Natural killer cell (primary cell): ENCODE measurements around the gene STX8. TPM values are rescaled to one million over a fixed set of nuclear protein-coding genes. Genes with fewer than 3 reads are reported as not detected.

Source experiments
- ATAC-seq, 3 donors: fragments of 150-1000 bp in 2 of 3; fragments of 200-7000 bp in 1 of 3; cut with Tn5 transposase; 1 replicate in 1 of 3; 2 replicates in 2 of 3; pipeline ENCODE4 v1.10.0; 2021; ENCODE audit warnings: mild to moderate bottlenecking in 2 of 3, moderate library complexity in 2 of 3
- DNase-seq, 2 donors: peaks; one replicate each; pipeline versions ENCODE4 v3.0.0 to v3.0.0-alpha.2; 2013 to 2021; ENCODE audit warnings: mixed read lengths in 1 of 2
- H3K27ac ChIP-seq: one replicate; pipeline ENCODE4 v1.5.1; 2013; ENCODE audit warnings: mild to moderate bottlenecking, low read length
- H3K27me3 ChIP-seq: one replicate; pipeline ENCODE4 v1.6.1; 2013; ENCODE audit warnings: low read length; ENCODE audit not compliant: control insufficient read depth, insufficient read depth
- H3K36me3 ChIP-seq: one replicate; pipeline ENCODE4 v1.6.1; 2013; ENCODE audit warnings: low read length; ENCODE audit not compliant: control insufficient read depth, insufficient read depth
- H3K4me1 ChIP-seq: one replicate; pipeline ENCODE4 v1.6.1; 2013; ENCODE audit warnings: low read length; ENCODE audit not compliant: control insufficient read depth, insufficient read depth
- H3K4me3 ChIP-seq: one replicate; pipeline ENCODE4 v1.5.1; 2013; ENCODE audit warnings: low read length
- H3K9me3 ChIP-seq: one replicate; pipeline ENCODE4 v1.6.1; 2013; ENCODE audit warnings: low read length; ENCODE audit not compliant: control insufficient read depth, insufficient read depth
- H3K27ac Mint-ChIP-seq, 2 donors: one replicate each; pipeline ENCODE4 v1.8.0; 2022; ENCODE audit warnings: mild to moderate bottlenecking in 2 of 2, mixed read lengths in 2 of 2, moderate library complexity in 1 of 2
- H3K27me3 Mint-ChIP-seq, 2 donors: one replicate each; pipeline ENCODE4 v1.8.0; 2022; ENCODE audit warnings: low read depth in 2 of 2, mixed read lengths in 2 of 2
- H3K36me3 Mint-ChIP-seq: one replicate; pipeline ENCODE4 v1.8.0; 2022; ENCODE audit warnings: mixed read lengths
- H3K4me1 Mint-ChIP-seq, 2 donors: one replicate each; pipeline ENCODE4 v1.8.0; 2022; ENCODE audit warnings: mixed read lengths in 2 of 2
- H3K4me3 Mint-ChIP-seq: one replicate; pipeline ENCODE4 v1.8.0; 2022; ENCODE audit warnings: mild to moderate bottlenecking, moderate library complexity, mixed read lengths
- H3K9me3 Mint-ChIP-seq, 2 donors: one replicate each; pipeline ENCODE4 v1.8.0; 2022; ENCODE audit warnings: mixed read lengths in 2 of 2
- CTCF ChIP-seq: fragments of 200-600 bp; IDR thresholded peaks from one replicate; pipeline ENCODE4 v1.8.0; 2022; ENCODE audit warnings: antibody characterized with exemption
- WGBS: methylation state at CpG from one replicate; pipeline ENCODE4 v1.1.7; 2013; ENCODE audit warnings: missing lambda C conversion rate; ENCODE audit not compliant: insufficient coverage; 5-methylcytosine and 5-hydroxymethylcytosine counted together
- intact Hi-C: fragments of 100-400 bp; cut with micrococcal nuclease; formaldehyde crosslinking; loops from one replicate; pipeline ENCODE4 v1.14.2; 2022
- total RNA-seq, 4 donors: library from RNA; stranded (reverse); fragments of 120-200 nt in 1 of 4; gene quantifications; one replicate each; pipeline versions ENCODE4 v1.2.3 to v1.2.4, GENCODE V29; 2013 to 2022

The STX8 gene
- total RNA-seq, 3 donors from 2014 or later (not counting 1 experiment from before 2014, with no cell fraction given) = 96.3 to 141 (median 120) TPM

- peak in 2 of 3 donors; percentile 52 to 56 for ATAC-seq
- no peak overlapping the region for H3K27ac ChIP-seq
- intact Hi-C loops = no loop called here
- no peak for DNase-seq
- no peaks in the 10 kb centered on the region for H3K9me3 ChIP-seq
- no peaks in the 10 kb centered on the region for H3K4me1 ChIP-seq
- Mint-ChIP-seq H3K4me1 (peaks cover 20 to 29% of the 10 kb centered on the region in 2 donors), H3K4me3 (no peak overlapping the region), H3K9me3 (no peaks in the 10 kb centered on the region), H3K27me3 (no peaks in the 10 kb centered on the region), H3K27ac (peak overlapping the region; percentile 65 to 78), H3K36me3 (no peaks in the 10 kb centered on the region)
- WGBS = 78% methylated on average over 3 of the region's 3 CpGs
- TF ChIP-seq CTCF = no peak
- peaks cover 3% of the 10 kb centered on the region for H3K36me3 ChIP-seq
- H3K4me3 ChIP-seq = no peak overlapping the region
- no peaks in the 10 kb centered on the region for H3K27me3 ChIP-seq
Measured at GRCh38 chr17:9498490-9498889, 77.1 kb downstream of the STX8 start.

- ATAC-seq = no peak
- TF ChIP-seq CTCF = no peak
- H3K27ac Mint-ChIP-seq = peak overlapping the region in 1 of 2 donors; percentile 8
- WGBS = 100% methylated on average over 5 of the region's 5 CpGs
- H3K4me3 Mint-ChIP-seq = no peak overlapping the region
- H3K9me3 Mint-ChIP-seq = no peaks in the 10 kb centered on the region
- peaks cover 22% of the 10 kb centered on the region for H3K36me3 Mint-ChIP-seq
- Histone ChIP-seq H3K4me1 (no peaks in the 10 kb centered on the region), H3K4me3 (no peak overlapping the region), H3K27ac (no peak overlapping the region), H3K27me3 (no peaks in the 10 kb centered on the region), H3K9me3 (no peaks in the 10 kb centered on the region), H3K36me3 (peaks cover 3% of the 10 kb centered on the region)
- no peaks in the 10 kb centered on the region for H3K27me3 Mint-ChIP-seq
- H3K4me1 Mint-ChIP-seq = peaks cover 9 to 27% of the 10 kb centered on the region in 2 donors
- DNase-seq = no peak
- intact Hi-C loops = no loop called here
Measured at GRCh38 chr17:9488556-9488955, 87.1 kb downstream of the STX8 start.

GRCh38 chr17:9487406-9487805, 88.2 kb downstream of the STX8 start:
- DNase-seq (no peak), ATAC-seq (no peak)
- Mint-ChIP-seq H3K36me3 (peaks cover 22% of the 10 kb centered on the region), H3K9me3 (no peaks in the 10 kb centered on the region), H3K4me3 (no peak overlapping the region), H3K4me1 (peaks cover 9 to 27% of the 10 kb centered on the region in 2 donors), H3K27me3 (no peaks in the 10 kb centered on the region), H3K27ac (peak overlapping the region in 1 of 2 donors; percentile 27)
- 96% methylated on average over 4 of the region's 7 CpGs for WGBS
- Histone ChIP-seq H3K9me3 (no peaks in the 10 kb centered on the region), H3K27me3 (no peaks in the 10 kb centered on the region), H3K27ac (no peak overlapping the region), H3K4me3 (no peak overlapping the region), H3K36me3 (peaks cover 3% of the 10 kb centered on the region), H3K4me1 (no peaks in the 10 kb centered on the region)
- no peak for TF ChIP-seq CTCF
- intact Hi-C loops = no loop called here

- 98% methylated on average over 2 of the region's 2 CpGs for WGBS
Measured at GRCh38 chr17:9484789-9485188, 90.8 kb downstream of the STX8 start.

More at GRCh38 chr17:9484789-9485188, 90.8 kb downstream of the STX8 start:
- peak overlapping the region in 1 of 2 donors; percentile 45 for H3K27ac Mint-ChIP-seq
- no peak overlapping the region for H3K27ac ChIP-seq
- no peak overlapping the region for H3K4me3 Mint-ChIP-seq
- intact Hi-C loops = no loop called here
- ATAC-seq (no peak), DNase-seq (no peak)
- peaks cover 13 to 25% of the 10 kb centered on the region in 2 donors for H3K4me1 Mint-ChIP-seq
- H3K9me3 Mint-ChIP-seq = no peaks in the 10 kb centered on the region
- H3K4me1 ChIP-seq = no peaks in the 10 kb centered on the region
- no peaks in the 10 kb centered on the region for H3K27me3 Mint-ChIP-seq
- no peaks in the 10 kb centered on the region for H3K9me3 ChIP-seq
- peaks cover 6% of the 10 kb centered on the region for H3K36me3 Mint-ChIP-seq
- H3K4me3 ChIP-seq = no peak overlapping the region
- no peaks in the 10 kb centered on the region for H3K36me3 ChIP-seq
- no peak for TF ChIP-seq CTCF
- no peaks in the 10 kb centered on the region for H3K27me3 ChIP-seq
